Measurements from ENCODE around the gene FBXO2.

FBXO2 gene

GRCh38 chr1:11681071-11681771 lies 27.0 kb upstream of the FBXO2 start, which contains the start of gene MAD2L2:
TSS of gene MAD2L2 (minus strand) at chr1:11681148. CDS start at chr1:11680601, 547 bp downstream.
- peak; percentile 63 for DNase-seq

- DNase-seq = no peak
Observed at GRCh38 chr1:11680270-11681070, 26.2 kb upstream of the FBXO2 start.

GRCh38 chr1:11678442-11678841 lies 24.2 kb upstream of the FBXO2 start:
- no peak for DNase-seq

- DNase-seq = no peak
Observed at GRCh38 chr1:11676386-11677103, 22.3 kb upstream of the FBXO2 start.

GRCh38 chr1:11675325-11675724 lies 21.1 kb upstream of the FBXO2 start:
- no peak for DNase-seq

- no peak for DNase-seq
Observed at GRCh38 chr1:11674488-11674887, 20.3 kb upstream of the FBXO2 start.

GRCh38 chr1:11673089-11673769 lies 19.0 kb upstream of the FBXO2 start:
- DNase-seq = no peak

GRCh38 chr1:11671544-11672286 lies 17.5 kb upstream of the FBXO2 start:
- DNase-seq = no peak

GRCh38 chr1:11671205-11671543 lies 16.9 kb upstream of the FBXO2 start:
- no peak for DNase-seq

GRCh38 chr1:11670747-11671146 lies 16.5 kb upstream of the FBXO2 start:
- DNase-seq = no peak

- DNase-seq = no peak
Observed at GRCh38 chr1:11668516-11668915, 14.3 kb upstream of the FBXO2 start.

- DNase-seq = peak; percentile 47
Observed at GRCh38 chr1:11664336-11665065, 10.3 kb upstream of the FBXO2 start.

GRCh38 chr1:11661103-11661502 lies 6.9 kb upstream of the FBXO2 start:
- no peak for DNase-seq

- DNase-seq = no peak
Observed at GRCh38 chr1:11659748-11660147, 5.5 kb upstream of the FBXO2 start.

GRCh38 chr1:11658542-11658941 lies 4.3 kb upstream of the FBXO2 start:
- DNase-seq = no peak

- DNase-seq = no peak
Observed at GRCh38 chr1:11657654-11658053, 3.4 kb upstream of the FBXO2 start.

- DNase-seq = no peak
Observed at GRCh38 chr1:11654939-11655808, 945 bp upstream of the FBXO2 start.

- DNase-seq = no peak
Observed at GRCh38 chr1:11653861-11654136, 430 bp downstream of the FBXO2 start.

- no peak for DNase-seq
Observed at GRCh38 chr1:11653101-11653860, 948 bp downstream of the FBXO2 start.

GRCh38 chr1:11652203-11652780 lies 1.9 kb downstream of the FBXO2 start:
- DNase-seq = no peak
